Measurements from ENCODE around the gene HMGN4.

Gene HMGN4

GRCh38 chr6:26556263-26557070, 18.3 kb downstream of the HMGN4 start:
- Histone ChIP-seq H2BK120ac (ENCODE audit: low read depth, low read length) (no peak overlapping the region), H3K4me3 (ENCODE audit: insufficient read depth in 1 of 2, low read depth in 1 of 2, low read length in 2 of 2) (peak overlapping the region in 1 of 2 experiments; percentile 76), H3K18ac (ENCODE audit: low read depth in 1 of 2, low read length in 2 of 2) (no peak overlapping the region), H3K9me3 (ENCODE audit: control insufficient read depth, low read length) (no peaks in the 10 kb centered on the region), H3K36me3 (ENCODE audit: control insufficient read depth in 1 of 2, insufficient read depth in 2 of 2, low read depth in 1 of 2, low read length in 2 of 2) (no peaks in the 10 kb centered on the region), H3K27me3 (ENCODE audit: control insufficient read depth in 1 of 2, insufficient read depth in 1 of 2, low read length in 2 of 2) (no peaks in the 10 kb centered on the region), H2BK15ac (ENCODE audit: low read depth, poor library complexity, severe bottlenecking) (no peak overlapping the region), H2BK12ac (ENCODE audit: low read length in 2 of 2) (no peak overlapping the region), H3K9ac (ENCODE audit: low read length) (peak overlapping the region; percentile 23), H2BK5ac (ENCODE audit: low read depth, low read length, poor library complexity, severe bottlenecking) (no peak overlapping the region), H3K14ac (ENCODE audit: low read length in 2 of 2) (no peak overlapping the region), H2AFZ (ENCODE audit: low read depth, low read length) (peak overlapping the region; percentile 85), H4K91ac (ENCODE audit: low read length) (no peak overlapping the region), H3K27ac (ENCODE audit: low read length, poor library complexity, severe bottlenecking) (peak overlapping the region; percentile 62), H3K23ac (ENCODE audit: low read length in 2 of 2) (no peak overlapping the region), H3K4me1 (ENCODE audit: control insufficient read depth, insufficient read depth, low read depth, low read length) (peaks cover 2% of the 10 kb centered on the region), H4K8ac (ENCODE audit: low read length) (no peak overlapping the region), H3K79me1 (replicated peaks; ENCODE audit: low read length, poor library complexity, severe bottlenecking) (no peaks in the 10 kb centered on the region), H3K4ac (ENCODE audit: low read depth in 1 of 2, low read length in 2 of 2) (peak overlapping the region in 1 of 2 experiments; percentile 26), H2AK5ac (ENCODE audit: low read length, severe bottlenecking) (no peak overlapping the region), H3K4me2 (ENCODE audit: low read length, poor library complexity, severe bottlenecking) (peak overlapping the region; percentile 41)
- peak; percentile 89 for DNase-seq
- WGBS, result 5% methylated on average over 12 of the region's 16 CpGs

GRCh38 chr6:26561533-26562466, 23.6 kb downstream of the HMGN4 start:
- H2BK120ac ChIP-seq (ENCODE audit: low read depth, low read length), result no peak overlapping the region
- H3K14ac ChIP-seq (ENCODE audit: low read length in 2 of 2), result no peak overlapping the region

GRCh38 chr6:26563488-26563887, 25.3 kb downstream of the HMGN4 start:
- Histone ChIP-seq H3K9me3 (ENCODE audit: control insufficient read depth, low read length) (no peaks in the 10 kb centered on the region), H2BK5ac (ENCODE audit: low read depth, low read length, poor library complexity, severe bottlenecking) (no peak overlapping the region), H3K27ac (ENCODE audit: low read length, poor library complexity, severe bottlenecking) (no peak overlapping the region), H3K36me3 (ENCODE audit: control insufficient read depth in 1 of 2, insufficient read depth in 2 of 2, low read depth in 1 of 2, low read length in 2 of 2) (no peaks in the 10 kb centered on the region), H4K8ac (ENCODE audit: low read length) (no peak overlapping the region), H3K4me3 (ENCODE audit: insufficient read depth in 1 of 2, low read depth in 1 of 2, low read length in 2 of 2) (no peak overlapping the region), H3K14ac (ENCODE audit: low read length in 2 of 2) (no peak overlapping the region), H2BK120ac (ENCODE audit: low read depth, low read length) (no peak overlapping the region), H2AFZ (ENCODE audit: low read depth, low read length) (no peak overlapping the region), H3K18ac (ENCODE audit: low read depth in 1 of 2, low read length in 2 of 2) (no peak overlapping the region), H2AK5ac (ENCODE audit: low read length, severe bottlenecking) (no peak overlapping the region), H3K23ac (ENCODE audit: low read length in 2 of 2) (no peak overlapping the region), H3K4me2 (ENCODE audit: low read length, poor library complexity, severe bottlenecking) (no peak overlapping the region), H3K9ac (ENCODE audit: low read length) (no peak overlapping the region), H2BK12ac (ENCODE audit: low read length in 2 of 2) (no peak overlapping the region), H3K4me1 (ENCODE audit: control insufficient read depth, insufficient read depth, low read depth, low read length) (no peaks in the 10 kb centered on the region), H3K27me3 (ENCODE audit: control insufficient read depth in 1 of 2, insufficient read depth in 1 of 2, low read length in 2 of 2) (no peaks in the 10 kb centered on the region), H4K91ac (ENCODE audit: low read length) (no peak overlapping the region), H2BK15ac (ENCODE audit: low read depth, poor library complexity, severe bottlenecking) (no peak overlapping the region), H3K79me1 (replicated peaks; ENCODE audit: low read length, poor library complexity, severe bottlenecking) (no peaks in the 10 kb centered on the region), H3K4ac (ENCODE audit: low read depth in 1 of 2, low read length in 2 of 2) (no peak overlapping the region)
- DNase-seq, result no peak
- WGBS, result 73% methylated on average over 5 of the region's 6 CpGs

More at GRCh38 chr6:26561533-26562466, 23.6 kb downstream of the HMGN4 start:
- Histone ChIP-seq H3K4me1 (ENCODE audit: control insufficient read depth, insufficient read depth, low read depth, low read length) (no peaks in the 10 kb centered on the region), H2BK15ac (ENCODE audit: low read depth, poor library complexity, severe bottlenecking) (no peak overlapping the region), H2AFZ (ENCODE audit: low read depth, low read length) (no peak overlapping the region), H3K4me3 (ENCODE audit: insufficient read depth in 1 of 2, low read depth in 1 of 2, low read length in 2 of 2) (no peak overlapping the region), H2BK5ac (ENCODE audit: low read depth, low read length, poor library complexity, severe bottlenecking) (no peak overlapping the region), H4K91ac (ENCODE audit: low read length) (peak overlapping the region; percentile 46), H3K79me1 (replicated peaks; ENCODE audit: low read length, poor library complexity, severe bottlenecking) (no peaks in the 10 kb centered on the region), H2AK5ac (ENCODE audit: low read length, severe bottlenecking) (no peak overlapping the region), H3K9ac (ENCODE audit: low read length) (no peak overlapping the region), H3K27me3 (ENCODE audit: control insufficient read depth in 1 of 2, insufficient read depth in 1 of 2, low read length in 2 of 2) (no peaks in the 10 kb centered on the region), H4K8ac (ENCODE audit: low read length) (no peak overlapping the region), H2BK12ac (ENCODE audit: low read length in 2 of 2) (no peak overlapping the region), H3K9me3 (ENCODE audit: control insufficient read depth, low read length) (no peaks in the 10 kb centered on the region), H3K4me2 (ENCODE audit: low read length, poor library complexity, severe bottlenecking) (no peak overlapping the region), H3K36me3 (ENCODE audit: control insufficient read depth in 1 of 2, insufficient read depth in 2 of 2, low read depth in 1 of 2, low read length in 2 of 2) (no peaks in the 10 kb centered on the region), H3K4ac (ENCODE audit: low read depth in 1 of 2, low read length in 2 of 2) (no peak overlapping the region), H3K23ac (ENCODE audit: low read length in 2 of 2) (no peak overlapping the region), H3K18ac (ENCODE audit: low read depth in 1 of 2, low read length in 2 of 2) (no peak overlapping the region), H3K27ac (ENCODE audit: low read length, poor library complexity, severe bottlenecking) (no peak overlapping the region)
- 94% methylated on average over 16 of the region's 17 CpGs for WGBS
- DNase-seq, result no peak
